Measurements from ENCODE around the gene TOMM6.

DNA sequence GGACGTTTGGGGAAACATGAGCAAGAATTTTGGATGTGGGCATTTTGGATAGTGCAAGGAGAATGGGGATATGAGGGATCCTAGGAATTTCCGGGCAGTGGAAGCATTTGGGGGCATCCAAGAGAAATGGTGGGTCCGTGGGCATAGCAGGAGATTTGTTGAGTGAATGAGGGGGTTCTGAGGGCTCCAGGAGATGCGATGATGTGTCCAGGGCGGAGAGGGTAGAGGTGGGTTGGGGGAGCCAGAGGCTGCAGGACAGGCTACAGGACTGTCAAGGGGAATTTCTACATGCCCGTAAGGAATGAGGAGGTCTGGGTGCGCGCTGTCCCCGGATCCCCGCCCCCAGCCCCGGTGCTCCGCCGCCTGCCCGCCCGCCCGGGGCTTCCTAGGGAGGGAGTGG, 8.2 kb upstream of the TOMM6 start:
- TF ChIP-seq, protein P1, sequence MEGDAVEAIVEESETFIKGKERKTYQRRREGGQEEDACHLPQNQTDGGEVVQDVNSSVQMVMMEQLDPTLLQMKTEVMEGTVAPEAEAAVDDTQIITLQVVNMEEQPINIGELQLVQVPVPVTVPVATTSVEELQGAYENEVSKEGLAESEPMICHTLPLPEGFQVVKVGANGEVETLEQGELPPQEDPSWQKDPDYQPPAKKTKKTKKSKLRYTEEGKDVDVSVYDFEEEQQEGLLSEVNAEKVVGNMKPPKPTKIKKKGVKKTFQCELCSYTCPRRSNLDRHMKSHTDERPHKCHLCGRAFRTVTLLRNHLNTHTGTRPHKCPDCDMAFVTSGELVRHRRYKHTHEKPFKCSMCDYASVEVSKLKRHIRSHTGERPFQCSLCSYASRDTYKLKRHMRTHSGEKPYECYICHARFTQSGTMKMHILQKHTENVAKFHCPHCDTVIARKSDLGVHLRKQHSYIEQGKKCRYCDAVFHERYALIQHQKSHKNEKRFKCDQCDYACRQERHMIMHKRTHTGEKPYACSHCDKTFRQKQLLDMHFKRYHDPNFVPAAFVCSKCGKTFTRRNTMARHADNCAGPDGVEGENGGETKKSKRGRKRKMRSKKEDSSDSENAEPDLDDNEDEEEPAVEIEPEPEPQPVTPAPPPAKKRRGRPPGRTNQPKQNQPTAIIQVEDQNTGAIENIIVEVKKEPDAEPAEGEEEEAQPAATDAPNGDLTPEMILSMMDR (IDR thresholded peaks at IDR 0.05): no peak
- TF ChIP-seq POLR2AphosphoS5 (IDR thresholded peaks at IDR 0.05): no peak
